ENCODE results near the gene ARCN1.

DNA sequence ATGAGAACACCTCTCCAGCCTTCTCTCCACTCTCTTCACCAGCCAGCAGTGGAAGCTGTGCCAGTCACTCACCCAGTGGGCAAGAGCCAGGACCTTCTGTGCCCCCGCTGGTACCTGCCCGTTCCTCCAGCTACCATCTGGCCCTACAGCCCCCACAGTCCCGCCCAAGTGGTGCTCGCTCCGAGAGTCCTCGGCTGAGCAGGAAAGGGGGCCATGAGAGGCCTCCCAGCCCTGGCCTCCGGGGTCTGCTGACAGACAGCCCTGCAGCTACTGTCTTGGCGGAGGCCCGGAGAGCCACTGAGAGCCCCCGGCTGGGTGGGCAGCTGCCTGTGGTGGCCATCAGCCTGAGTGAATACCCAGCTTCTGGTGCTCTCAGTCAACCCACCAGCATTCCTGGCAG lies 55.4 kb downstream of the ARCN1 start:
- TF ChIP-seq, protein P1, sequence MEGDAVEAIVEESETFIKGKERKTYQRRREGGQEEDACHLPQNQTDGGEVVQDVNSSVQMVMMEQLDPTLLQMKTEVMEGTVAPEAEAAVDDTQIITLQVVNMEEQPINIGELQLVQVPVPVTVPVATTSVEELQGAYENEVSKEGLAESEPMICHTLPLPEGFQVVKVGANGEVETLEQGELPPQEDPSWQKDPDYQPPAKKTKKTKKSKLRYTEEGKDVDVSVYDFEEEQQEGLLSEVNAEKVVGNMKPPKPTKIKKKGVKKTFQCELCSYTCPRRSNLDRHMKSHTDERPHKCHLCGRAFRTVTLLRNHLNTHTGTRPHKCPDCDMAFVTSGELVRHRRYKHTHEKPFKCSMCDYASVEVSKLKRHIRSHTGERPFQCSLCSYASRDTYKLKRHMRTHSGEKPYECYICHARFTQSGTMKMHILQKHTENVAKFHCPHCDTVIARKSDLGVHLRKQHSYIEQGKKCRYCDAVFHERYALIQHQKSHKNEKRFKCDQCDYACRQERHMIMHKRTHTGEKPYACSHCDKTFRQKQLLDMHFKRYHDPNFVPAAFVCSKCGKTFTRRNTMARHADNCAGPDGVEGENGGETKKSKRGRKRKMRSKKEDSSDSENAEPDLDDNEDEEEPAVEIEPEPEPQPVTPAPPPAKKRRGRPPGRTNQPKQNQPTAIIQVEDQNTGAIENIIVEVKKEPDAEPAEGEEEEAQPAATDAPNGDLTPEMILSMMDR (IDR thresholded peaks at IDR 0.05), result no peak
- TF ChIP-seq POLR2A (IDR thresholded peaks at IDR 0.05), result no peak
